Measurements from ENCODE around the gene SEC61A2.
A peak's percentile ranks its signal among the peaks of the same experiment; 100 is the strongest.
"Not testable (repeated sequence)": the region's sequence is repeated elsewhere in the genome, so short reads cannot be mapped to it uniquely, and the experiment has no call there.

The SEC61A2 gene

DNA sequence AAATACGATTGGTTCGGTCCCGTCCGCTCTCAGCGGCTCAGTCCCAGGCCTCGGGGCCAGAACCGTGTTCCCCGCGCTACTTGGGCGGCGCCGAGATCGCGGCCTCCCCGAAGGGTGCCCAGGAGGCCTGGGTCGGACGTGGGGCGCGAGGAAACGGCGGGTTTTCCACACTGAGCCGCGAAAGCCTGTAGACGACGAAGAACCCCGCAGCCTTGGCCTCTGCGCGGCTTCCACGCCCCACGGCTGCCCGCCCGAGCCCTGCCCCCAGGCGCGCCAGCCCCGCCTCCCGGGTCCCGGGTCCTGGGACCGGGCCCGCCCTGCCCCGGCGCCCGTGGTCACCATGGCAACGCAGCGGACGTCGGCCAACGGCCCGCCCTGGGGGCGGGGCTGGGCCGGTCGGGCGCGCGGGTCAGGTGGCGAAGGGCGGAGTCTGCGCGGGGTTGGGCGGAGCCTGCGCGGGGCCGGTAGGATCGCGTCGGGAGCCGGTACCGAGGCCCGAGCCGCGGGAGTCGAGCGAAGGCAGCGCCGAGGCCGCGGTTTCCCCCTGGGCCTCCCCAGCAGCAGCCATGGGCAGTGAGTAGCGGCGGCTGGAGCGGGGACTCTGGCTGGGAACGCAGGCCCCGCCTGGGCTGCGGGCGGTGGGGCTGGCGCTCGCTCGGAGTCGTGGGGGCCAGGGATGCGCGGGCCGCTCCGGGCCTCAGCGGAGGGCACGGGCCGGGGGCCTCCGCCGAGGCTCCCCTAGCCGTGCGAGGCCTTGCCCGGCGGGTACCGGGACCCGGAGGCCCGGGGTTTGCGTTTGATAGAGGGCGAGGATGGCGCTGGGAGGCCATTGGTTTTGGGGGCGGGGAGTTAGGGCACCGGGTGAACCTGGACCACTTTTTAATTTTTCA lies at the start of gene SEC61A2:
SEC61A2 (plus strand) TSS at position 456 of the 890 bp plus-strand sequence; CDS start at position 567, 111 bp downstream.
- peak; percentile 68 for DNase-seq

DNA sequence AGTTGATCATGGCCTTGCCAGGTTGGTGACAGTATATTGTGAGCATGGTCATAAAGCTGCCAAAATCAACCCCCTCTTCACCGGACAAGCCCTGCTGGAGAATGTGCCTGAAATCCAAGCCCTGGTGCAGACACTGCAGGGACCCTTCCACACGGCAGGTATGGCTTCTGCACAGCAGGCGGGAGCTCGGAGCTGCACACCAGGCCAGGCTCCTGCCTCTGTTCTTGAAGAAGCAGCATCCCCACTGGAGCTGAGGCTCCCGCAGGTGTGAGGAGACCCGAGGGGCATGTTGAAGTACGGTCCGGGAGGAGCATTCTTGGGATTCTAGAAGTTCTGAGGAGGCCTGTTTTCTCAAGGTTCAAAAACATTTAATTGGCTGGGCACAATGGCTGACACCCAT lies 48.0 kb upstream of the SEC61A2 start:
- no peak for DNase-seq

DNA sequence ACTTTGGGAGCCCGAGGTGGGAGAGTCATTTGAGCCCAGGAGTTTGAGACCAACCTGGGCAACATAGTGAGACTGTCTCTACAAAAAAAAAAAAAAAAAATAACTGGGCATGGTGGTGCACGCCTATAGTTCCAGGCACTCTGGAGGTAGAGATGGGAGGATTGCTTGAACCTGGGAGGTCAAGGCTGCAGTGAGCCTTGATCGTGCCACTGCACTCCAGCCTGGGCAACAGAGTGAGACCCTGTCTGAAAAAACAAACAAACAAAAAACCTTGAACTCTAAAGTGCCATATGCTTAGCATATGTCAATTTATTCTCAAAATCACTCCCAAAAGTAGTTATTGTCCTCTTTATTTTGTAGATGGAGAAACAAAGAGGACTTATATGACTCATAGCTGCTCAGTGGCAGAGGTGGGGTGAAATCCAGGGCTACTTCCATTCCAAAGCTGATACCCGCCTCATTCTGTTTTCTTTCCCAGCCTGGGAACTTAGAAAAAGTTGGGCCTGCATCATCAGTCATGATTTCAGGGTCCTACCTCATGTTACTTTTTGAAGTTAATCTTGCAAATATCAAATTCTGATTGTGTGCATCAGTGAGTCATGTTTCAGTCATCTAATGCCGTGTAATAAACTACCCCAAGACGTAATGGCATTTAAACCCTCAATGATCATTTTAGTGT lies 47.5 kb upstream of the SEC61A2 start:
- DNase-seq, result no peak

DNA sequence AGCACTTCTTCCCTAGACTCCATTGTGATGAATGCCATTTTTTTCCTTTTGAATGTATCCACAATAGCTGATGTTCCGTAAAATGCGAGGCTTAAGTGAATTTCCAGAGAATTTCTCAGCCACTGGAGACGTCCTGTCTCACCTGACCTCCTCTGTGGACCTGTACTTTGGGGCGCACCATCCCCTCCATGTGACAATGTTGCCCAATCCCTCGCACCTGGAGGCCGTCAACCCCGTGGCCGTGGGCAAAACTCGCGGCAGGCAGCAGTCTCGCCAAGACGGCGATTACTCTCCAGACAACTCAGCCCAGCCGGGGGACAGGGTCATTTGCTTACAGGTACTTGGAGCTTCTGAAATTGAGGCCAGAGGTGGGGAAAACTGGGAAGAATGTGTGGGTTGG lies 40.6 kb upstream of the SEC61A2 start:
- no peak for DNase-seq

DNA sequence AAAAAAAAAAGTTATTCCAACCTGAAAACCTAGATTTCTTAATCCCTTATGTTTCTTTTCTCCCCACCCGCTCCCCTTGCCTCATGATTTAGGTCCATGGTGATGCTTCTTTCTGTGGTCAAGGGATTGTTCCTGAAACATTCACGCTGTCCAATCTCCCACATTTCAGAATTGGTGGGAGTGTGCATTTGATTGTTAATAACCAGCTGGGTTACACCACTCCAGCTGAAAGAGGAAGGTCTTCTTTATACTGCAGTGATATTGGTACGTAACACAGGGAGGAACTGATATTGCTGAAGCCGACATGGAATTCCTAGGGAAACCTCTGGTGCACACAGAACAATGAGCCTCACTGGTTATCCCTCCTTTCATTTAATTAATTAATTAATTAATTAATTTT lies 38.1 kb upstream of the SEC61A2 start:
- no peak for DNase-seq

DNA sequence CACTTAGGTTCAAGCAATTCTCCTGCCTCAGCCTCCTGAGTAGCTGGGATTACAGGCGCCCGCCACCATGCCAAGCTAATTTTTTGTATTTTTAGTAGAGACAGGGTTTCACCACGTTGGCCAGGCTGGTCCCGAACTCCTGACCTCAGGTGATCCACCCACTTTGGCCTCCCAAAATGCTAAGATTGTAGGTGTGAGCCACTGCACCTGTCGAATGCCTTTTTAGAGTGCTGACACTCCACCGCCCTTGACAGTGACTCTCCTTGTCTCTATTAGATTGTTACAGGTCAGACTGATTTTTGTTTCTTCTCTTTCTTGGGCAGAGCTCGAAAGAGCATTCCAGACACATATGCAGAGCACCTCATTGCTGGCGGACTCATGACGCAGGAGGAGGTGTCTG lies 32.1 kb upstream of the SEC61A2 start:
- DNase-seq, result not testable (repeated sequence)

DNA sequence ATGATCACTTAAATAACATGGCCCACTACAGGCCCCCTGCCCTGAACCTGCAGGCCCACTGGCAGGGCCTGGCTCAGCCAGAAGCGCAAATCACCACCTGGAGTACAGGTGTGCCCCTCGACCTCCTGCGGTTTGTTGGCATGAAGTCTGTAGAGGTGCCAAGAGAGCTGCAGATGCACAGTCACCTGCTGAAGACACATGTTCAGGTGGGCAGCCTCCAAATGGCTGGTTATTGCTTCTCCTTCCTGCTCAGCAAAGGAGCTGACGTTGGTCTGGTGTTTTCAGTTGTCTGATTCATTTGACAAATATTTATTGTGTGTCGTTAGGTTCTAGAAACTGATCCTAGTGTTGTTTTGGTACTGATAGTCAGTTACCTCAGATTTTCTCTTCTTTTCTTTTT lies 31.7 kb upstream of the SEC61A2 start:
- peak; percentile 74 for DNase-seq

DNA sequence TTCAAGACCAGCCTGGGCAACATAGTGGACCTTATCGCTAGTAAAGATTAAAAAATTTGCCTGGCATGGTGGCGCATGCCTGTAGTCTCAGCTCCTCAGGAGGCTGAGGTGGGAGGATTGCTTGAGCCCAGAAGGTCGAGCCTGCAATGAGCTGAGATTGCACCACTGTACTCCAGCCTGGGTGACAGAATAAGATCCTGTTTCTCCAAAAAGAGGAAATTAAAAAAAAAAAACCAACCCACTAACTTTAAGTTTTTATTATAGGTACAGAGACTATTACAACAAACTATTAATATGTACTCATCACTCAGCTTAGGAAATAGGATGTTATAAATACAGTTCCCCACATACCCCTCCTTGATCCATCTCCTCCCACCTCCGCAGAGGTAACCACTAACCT lies 30.5 kb upstream of the SEC61A2 start:
- DNase-seq, result no peak

DNA sequence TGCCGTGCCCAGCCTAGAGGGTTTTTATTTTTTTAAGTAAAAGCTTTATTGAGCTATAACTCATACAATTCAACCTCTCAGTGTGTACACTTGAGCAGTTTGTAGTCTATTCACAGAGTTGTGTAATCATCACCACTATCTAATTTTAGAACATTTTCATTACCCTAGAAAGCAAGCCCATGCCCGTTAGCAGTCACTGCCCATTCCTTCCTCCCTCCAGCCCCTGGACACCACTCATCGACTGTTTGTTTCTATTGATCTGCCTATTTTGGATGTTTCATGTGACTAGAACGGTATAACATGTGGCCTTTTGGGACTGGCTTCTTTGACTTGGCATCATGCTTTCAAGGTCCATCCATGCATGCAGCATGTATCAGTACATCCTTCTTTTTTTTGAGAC lies 25.7 kb upstream of the SEC61A2 start:
- DNase-seq, result no peak

DNA sequence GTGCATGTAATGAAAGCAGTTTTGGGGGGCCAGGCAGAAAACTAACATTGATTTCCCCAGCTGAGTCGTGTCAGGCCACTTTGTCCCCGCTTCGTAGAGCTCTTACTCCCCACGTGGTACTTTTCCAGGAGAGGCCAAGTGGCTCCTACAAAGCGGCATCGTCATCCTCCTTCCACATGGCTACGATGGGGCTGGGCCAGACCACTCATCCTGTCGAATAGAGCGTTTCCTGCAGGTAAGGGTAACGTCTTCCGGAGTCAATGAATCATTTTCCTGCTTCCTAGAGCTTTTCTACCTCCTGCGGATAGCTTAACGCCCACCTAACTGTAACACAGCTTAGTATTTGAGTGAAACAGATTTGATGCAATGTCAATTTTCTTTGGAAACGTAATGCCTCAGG lies 21.7 kb upstream of the SEC61A2 start:
- no peak for DNase-seq

DNA sequence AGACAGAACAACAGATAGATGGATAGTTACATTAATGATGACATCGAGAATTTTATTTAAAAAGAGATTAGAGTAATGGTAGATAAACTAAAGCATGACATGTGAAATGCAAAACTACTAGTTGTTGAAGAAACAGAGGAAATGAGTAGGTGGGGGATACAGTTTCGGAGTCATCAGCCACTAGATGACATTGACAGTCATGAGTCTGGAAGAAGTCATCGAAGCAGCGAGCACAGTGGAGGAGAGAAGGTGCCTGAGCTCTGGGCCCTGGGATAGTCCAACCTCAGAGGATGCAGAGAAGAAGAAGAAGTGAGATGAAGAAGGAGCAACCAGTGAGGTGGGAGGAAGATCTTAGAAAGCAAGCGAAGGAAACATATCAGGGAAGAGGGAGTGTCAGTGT lies 20.2 kb upstream of the SEC61A2 start:
- no peak for DNase-seq

DNA sequence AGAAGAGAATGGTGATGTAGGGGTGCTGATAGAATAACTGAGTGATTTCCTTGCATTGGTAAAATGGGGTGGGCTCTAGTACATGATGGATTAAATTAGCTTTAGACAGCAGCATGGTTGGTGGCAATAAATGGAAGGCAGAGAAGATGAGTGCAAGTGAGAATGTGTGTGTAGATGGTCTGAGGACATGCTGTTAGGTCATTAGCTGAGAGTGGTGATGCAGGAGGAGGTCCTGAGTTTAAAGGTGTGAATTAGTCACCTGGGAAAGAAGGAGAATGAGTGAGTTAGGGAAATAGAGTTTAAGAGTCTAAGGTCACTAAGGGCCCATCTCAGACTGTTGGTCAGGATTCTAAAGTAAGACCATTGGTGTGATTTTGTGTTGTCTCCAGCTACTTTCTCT lies 17.9 kb upstream of the SEC61A2 start:
- no peak for DNase-seq

DNA sequence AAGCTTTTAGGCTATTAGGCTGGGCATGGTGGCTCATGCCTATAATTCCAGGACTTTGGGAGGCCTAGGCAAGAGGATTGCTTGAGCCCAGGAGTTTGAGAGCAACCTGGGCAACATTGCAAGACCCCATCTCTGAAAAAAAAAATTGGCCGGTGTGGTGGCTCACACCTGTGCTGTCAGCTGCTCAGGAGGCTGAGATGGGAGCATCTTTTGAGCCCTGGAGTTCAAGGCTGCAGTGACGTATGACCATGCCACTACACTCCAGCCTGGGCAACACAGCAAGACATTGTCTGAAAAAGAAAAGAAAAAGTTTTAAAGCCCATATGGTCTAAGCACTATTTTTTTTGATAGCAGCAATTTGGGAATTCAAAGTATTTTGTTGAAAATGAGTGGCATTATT lies 15.8 kb upstream of the SEC61A2 start:
- no peak for DNase-seq

DNA sequence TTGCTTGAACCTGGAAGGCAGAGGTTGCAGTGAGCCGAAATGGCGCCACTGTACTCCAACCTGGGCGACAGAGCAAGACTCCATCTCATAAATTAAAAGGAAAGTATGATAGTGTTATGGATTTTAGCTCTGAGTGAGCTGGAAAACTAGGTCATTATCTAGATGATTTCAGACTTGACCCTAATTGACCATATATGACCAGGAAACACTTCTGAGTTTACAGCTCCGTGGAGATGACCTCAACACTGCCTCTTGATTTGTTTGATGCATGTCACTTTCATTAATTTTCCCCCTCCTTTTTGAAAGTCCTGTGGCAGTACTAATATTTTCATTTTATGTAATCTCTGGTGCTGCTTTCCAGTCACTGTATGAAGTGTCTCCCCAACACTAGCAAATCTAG lies 7.8 kb upstream of the SEC61A2 start:
- no peak for DNase-seq

DNA sequence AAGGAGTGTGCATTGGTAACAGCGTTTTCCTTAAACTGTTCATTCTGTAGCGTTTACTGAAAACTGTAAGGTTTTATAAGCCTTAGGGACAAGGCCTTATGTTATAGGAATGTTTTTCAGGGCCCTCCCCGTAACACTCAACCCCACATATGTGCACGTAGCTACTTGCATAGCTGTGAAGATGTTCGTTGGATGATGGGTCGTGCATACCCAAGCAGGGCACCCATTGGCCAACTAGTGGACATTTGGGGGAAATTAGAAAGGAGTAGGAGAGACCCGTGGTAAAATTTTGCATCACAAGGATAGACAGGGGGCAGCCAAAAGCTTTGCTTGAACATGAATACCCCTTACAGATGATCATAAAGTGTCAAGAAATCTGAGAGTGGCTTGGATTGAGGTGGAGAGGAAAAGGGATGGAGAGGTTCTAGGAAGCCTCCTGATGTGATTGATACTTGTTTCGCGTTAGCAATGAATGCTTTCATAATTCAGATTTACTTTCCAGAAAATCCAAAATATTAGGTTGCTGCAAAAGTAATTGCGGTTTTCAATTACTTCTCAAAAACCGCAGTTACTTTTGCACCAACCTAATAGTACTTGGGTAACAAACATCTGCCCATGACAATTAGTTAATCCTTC lies 878 bp downstream of the SEC61A2 start:
- peak; percentile 40 for DNase-seq

DNA sequence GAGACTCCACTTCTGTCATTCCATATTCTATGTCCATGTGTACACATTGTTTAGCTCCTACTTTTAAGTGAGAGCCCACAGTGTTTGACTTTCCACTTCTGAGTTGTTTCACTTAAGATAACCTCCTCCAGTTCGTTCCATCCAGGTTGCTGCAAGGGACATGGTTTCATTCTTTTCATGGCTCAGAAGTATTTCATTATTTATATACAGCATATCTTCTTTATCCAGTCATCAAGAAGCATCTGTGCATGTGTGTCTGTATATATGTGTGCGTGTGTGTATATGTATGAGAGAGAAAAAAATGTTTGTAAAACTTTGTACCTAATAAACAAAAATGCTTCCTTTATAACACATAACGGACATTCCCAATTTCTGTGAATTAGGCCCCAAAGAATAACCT lies 6.2 kb downstream of the SEC61A2 start:
- DNase-seq, result no peak

DNA sequence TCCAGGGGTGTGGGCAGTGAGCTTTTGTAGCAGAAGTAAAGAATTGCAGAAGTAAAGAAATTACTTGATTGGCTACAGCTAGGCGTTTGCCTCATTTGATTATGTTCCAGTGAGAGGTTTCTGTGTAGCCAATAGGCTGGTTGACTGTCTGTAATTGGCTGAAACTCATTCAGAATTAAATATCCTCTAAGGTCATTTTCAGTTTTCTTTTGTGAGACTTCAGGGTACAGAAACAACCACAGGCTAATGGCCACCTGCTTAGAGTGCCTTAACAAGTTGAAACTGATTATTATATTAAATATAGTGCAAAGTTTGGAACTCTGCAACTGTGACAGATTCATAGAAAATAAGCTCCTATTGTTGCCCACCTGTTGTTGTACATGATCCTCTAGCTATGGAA lies 10.6 kb downstream of the SEC61A2 start:
- no peak for DNase-seq

DNA sequence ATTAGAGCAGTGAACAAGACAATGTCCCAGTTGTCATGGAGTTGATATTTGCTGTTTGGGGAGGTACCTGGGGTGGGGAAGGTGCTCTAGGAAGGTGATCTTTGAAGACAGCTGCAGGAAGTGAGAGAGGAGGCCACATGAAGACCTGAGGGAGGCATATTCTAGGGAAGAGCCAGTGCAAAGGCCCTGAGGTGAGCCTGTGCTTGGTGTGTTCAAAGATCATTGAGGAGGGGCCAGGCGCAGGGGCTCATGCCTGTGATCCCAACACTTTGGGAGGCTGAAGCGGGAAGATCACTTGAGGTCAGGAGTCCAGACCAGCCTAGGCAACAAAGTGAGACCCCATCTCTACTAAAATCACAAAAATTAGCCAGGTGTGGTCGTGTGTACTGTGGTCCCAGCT lies 15.1 kb downstream of the SEC61A2 start:
- DNase-seq, result no peak

DNA sequence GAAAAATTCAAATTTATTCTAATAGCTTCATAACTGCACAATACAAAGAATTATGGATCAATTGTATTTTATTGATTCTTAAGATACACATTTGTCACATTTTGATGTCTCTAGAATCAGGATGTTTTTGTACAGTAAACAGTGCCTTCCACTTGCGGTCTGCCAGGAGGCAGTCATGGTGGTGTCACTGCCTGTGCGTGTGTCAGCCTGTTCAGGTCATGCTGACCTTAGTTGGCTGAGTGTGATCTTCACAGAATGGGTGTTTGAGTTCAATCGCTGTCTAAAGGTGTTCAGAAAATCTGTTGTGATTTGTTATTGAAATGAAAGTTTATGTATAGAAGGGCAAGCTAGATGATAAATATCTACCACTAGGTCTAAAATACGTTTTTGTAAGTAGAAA lies 20.7 kb downstream of the SEC61A2 start:
- no peak for DNase-seq

DNA sequence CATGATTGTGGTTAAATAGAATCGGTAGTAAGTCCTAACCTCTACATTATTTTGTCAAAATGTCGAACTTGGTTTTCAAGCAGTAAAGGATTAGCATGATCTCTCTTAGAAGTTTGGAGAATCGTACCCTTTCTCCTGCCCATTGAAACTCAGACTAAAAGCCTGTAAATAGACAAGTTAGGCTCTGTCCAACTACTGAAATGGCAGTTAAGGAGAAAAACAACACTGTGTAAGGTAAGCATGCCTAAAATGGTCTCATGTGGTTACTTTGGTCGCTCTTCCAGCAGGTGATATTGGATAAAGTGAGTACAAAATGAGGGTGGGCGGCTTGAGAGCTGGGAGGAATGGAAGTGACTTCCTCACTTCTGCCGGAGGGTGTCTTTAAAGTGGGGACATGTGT lies 25.0 kb downstream of the SEC61A2 start:
- DNase-seq, result no peak

DNA sequence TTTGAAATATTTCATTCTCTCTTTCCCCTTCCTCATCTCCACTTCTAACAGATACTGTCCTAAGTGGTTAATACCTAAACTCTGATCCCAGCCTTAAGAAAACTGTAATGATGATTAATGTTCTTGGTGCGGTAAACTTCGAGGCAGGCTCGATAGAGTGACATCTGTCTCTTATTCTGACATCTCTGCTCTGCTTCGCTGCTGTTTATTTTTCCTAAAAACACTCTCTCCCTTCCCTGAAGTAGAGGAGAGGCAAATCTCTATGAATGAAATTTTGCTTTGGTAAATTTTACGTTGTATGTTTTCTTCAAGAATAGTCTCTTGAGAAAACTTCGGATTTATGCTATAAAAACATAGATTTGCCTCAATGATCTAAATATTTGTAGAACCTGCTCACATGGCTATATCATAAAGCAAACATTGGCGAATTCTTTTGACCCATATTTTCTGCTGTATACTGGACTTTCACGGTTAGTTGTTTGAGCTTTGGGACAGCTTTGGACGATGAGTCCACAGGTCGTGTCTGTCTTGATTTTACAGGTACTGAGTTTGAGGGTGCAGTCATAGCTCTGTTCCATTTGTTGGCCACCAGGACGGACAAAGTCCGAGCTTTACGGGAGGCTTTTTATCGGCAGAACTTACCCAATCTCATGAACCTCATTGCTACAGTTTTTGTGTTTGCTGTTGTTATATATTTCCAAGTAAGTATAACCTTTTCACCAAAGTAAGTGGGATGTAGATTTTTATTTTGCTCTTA lies 27.1 kb downstream of the SEC61A2 start:
- DNase-seq, result no peak

DNA sequence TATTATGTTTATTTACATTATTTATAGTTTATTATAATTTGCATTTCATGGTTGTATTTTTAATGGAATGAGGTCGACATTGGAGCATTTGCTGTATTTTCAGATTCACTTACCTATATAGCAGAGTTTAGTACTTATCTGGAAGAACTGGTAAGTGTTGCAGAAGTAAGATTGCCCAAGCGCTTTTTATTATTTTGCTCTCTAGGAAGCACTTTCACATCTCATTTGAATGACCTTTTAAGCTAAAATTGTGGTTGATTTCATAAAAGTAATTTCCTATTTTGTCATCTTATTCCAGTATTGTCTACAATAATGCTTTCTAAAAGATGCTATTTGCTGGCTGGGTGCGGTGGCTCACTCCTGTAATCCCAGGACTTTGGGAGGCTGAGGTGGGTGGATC lies 28.6 kb downstream of the SEC61A2 start:
- no peak for DNase-seq

DNA sequence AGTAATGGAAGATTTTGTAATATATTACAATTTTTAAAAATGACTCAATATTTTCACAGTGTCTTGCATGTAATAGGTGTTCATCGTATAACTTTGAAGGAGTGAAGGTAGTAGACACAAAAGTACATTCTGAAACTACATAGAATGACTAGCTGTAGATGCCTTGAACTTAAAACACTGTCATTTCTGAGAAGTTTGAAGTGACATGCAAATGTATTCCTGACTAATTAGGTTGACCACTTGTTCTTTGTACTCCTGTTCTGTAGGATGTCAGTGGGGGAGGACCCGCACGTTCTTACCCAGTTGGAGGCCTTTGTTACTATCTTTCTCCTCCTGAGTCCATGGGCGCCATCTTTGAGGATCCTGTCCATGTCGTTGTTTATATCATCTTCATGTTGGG lies 31.2 kb downstream of the SEC61A2 start:
- no peak for DNase-seq

Data from COR-L47 (cell line).